AG04450 (cell line): ENCODE measurements around the gene HSPB6. TPM values are rescaled to one million over a fixed set of nuclear protein-coding genes. Genes with fewer than 3 reads are reported as not detected.

Experiments used
- CTCF ChIA-PET: fragments of 300-600, 350-600 bp; formaldehyde crosslinking; extraction: SDS; loops from one replicate; lab custom pipeline; 2022; ENCODE audit warnings: antibody characterized with exemption, inconsistent platforms; lab: Charles Lee
- POLR2A ChIA-PET: fragments of 350-600 bp; formaldehyde crosslinking; extraction: SDS; loops from one replicate; lab custom pipeline; 2021; ENCODE audit warnings: antibody characterized with exemption, inconsistent platforms; lab: Yijun Ruan, JAX
- DNase-seq: peaks from one replicate; pipeline ENCODE4 v3.0.0-alpha.2; 2011; ENCODE audit warnings: low read depth, low spot score
- H3K27ac ChIP-seq: one replicate; pipeline ENCODE4 v1.5.1; 2012; ENCODE audit warnings: low read depth, low read length, control low read depth
- H3K27me3 ChIP-seq: one replicate; pipeline ENCODE4 v1.6.0; 2012; ENCODE audit warnings: low read length; ENCODE audit not compliant: control insufficient read depth, insufficient read depth
- H3K4me3 ChIP-seq: 2 replicates; pipeline ENCODE4 v1.5.1; 2011; ENCODE audit warnings: mild to moderate bottlenecking, low read depth, low read length, control low read depth
- H3K9me3 ChIP-seq: 2 replicates; pipeline ENCODE4 v1.5.1; 2012; ENCODE audit warnings: low read length; ENCODE audit not compliant: control insufficient read depth, insufficient read depth
- polyA plus RNA-seq: library from polyadenylated mRNA; depleted of rRNA; stranded (reverse); fragments of >200 nt; gene quantifications from 2 replicates; pipeline ENCODE4 v1.2.3, GENCODE V29; 2011
- TF ChIP-seq, protein P1 (sequence below): IDR thresholded peaks from 2 replicates; pipeline ENCODE4 v1.5.1; 2011; ENCODE audit warnings: low read depth, low read length, control low read depth, inconsistent platforms

Gene HSPB6
- polyA plus RNA-seq, 1 experiment, result 31.7 TPM

DNA sequence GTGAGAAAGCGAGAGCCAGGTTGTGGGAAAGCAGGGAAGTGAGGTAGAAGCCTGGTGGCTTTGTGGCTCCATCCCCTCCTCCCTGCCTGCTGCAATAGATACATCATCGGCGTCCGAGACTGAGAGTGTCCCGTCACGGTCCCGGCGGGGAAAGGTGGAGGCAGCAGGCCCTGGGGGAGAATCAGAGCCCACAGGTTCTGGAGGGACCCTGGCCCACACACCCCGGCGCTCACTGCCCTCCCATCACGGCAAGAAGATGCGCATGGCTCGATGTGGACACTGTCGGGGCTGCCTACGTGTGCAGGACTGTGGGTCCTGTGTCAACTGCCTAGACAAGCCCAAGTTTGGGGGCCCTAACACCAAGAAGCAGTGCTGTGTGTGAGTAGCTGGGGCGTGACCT is 33.9 kb downstream of the HSPB6 start:
- CTCF ChIA-PET, result interaction anchor here (0.6 kb wide), 1 partner anchor 20 kb away, joined by 8 read pairs; no protein-coding TSS in a partner anchor

GRCh38 chr19:35722461-35722860 is 34.4 kb downstream of the HSPB6 start:
- CTCF ChIA-PET, result interaction anchor here (0.6 kb wide), 1 partner anchor 21 kb away, joined by 8 read pairs; no protein-coding TSS in a partner anchor
- no peaks in the 10 kb centered on the region for H3K27me3 ChIP-seq
- no peak overlapping the region for H3K4me3 ChIP-seq
- DNase-seq, result no peak
- POLR2A ChIA-PET, result no interaction called here
- TF ChIP-seq, protein P1, sequence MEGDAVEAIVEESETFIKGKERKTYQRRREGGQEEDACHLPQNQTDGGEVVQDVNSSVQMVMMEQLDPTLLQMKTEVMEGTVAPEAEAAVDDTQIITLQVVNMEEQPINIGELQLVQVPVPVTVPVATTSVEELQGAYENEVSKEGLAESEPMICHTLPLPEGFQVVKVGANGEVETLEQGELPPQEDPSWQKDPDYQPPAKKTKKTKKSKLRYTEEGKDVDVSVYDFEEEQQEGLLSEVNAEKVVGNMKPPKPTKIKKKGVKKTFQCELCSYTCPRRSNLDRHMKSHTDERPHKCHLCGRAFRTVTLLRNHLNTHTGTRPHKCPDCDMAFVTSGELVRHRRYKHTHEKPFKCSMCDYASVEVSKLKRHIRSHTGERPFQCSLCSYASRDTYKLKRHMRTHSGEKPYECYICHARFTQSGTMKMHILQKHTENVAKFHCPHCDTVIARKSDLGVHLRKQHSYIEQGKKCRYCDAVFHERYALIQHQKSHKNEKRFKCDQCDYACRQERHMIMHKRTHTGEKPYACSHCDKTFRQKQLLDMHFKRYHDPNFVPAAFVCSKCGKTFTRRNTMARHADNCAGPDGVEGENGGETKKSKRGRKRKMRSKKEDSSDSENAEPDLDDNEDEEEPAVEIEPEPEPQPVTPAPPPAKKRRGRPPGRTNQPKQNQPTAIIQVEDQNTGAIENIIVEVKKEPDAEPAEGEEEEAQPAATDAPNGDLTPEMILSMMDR, result no peak
- H3K9me3 ChIP-seq, result no peaks in the 10 kb centered on the region; the same call in 1 of the 2 replicates
- no peak overlapping the region for H3K27ac ChIP-seq

More for the DNA sequence above, 33.9 kb downstream of the HSPB6 start:
- no peak overlapping the region for H3K4me3 ChIP-seq
- POLR2A ChIA-PET, result no interaction called here
- no peak overlapping the region for H3K27ac ChIP-seq
- H3K9me3 ChIP-seq, result no peaks in the 10 kb centered on the region; the same call in 1 of the 2 replicates
- no peak for DNase-seq
- TF ChIP-seq, protein P1, result no peak
- H3K27me3 ChIP-seq, result no peaks in the 10 kb centered on the region

- CTCF ChIA-PET, result no interaction called here
Measured at GRCh38 chr19:35721374-35721773, 35.5 kb downstream of the HSPB6 start.

DNA sequence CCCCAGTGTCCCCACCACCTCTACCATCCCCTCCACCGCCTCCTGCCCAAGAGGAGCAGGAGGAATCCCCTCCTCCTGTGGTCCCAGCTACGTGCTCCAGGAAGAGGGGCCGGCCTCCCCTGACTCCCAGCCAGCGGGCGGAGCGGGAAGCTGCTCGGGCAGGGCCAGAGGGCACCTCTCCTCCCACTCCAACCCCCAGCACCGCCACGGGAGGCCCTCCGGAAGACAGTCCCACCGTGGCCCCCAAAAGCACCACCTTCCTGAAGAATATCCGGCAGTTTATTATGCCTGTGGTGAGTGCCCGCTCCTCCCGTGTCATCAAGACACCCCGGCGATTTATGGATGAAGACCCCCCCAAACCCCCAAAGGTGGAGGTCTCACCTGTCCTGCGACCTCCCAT is 36.2 kb downstream of the HSPB6 start:
- CTCF ChIA-PET, result no interaction called here
- DNase-seq, result no peak

More at GRCh38 chr19:35721374-35721773, 35.5 kb downstream of the HSPB6 start:
- no peaks in the 10 kb centered on the region; the same call in 1 of the 2 replicates for H3K9me3 ChIP-seq
- no peaks in the 10 kb centered on the region for H3K27me3 ChIP-seq
- no peak overlapping the region for H3K4me3 ChIP-seq
- TF ChIP-seq, protein P1, result no peak
- H3K27ac ChIP-seq, result no peak overlapping the region
- no peak for DNase-seq
- POLR2A ChIA-PET, result no interaction called here

DNA sequence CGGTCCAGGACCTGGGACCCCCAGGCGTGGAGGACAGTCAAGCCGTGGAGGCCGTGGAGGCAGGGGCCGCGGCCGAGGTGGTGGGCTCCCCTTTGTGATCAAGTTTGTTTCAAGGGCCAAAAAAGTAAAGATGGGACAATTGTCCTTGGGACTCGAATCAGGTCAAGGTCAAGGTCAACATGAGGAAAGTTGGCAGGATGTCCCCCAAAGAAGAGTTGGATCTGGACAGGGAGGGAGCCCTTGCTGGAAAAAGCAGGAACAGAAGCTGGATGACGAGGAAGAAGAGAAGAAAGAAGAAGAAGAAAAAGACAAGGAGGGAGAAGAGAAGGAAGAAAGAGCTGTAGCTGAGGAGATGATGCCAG is 36.7 kb downstream of the HSPB6 start:
- CTCF ChIA-PET, result interaction anchor here (1.1 kb wide), 1 partner anchor 25 kb away, joined by 3 read pairs; the partner anchor contains the start of genes PSENEN and U2AF1L4
- Histone ChIP-seq H3K27me3 (no peaks in the 10 kb centered on the region), H3K4me3 (no peak overlapping the region), H3K27ac (no peak overlapping the region), H3K9me3 (no peaks in the 10 kb centered on the region; the same call in 1 of the 2 replicates)
- TF ChIP-seq, protein P1, result no peak
- POLR2A ChIA-PET, result no interaction called here
- DNase-seq, result no peak

More for the DNA sequence above, 36.2 kb downstream of the HSPB6 start:
- H3K27ac ChIP-seq, result no peak overlapping the region
- no peak overlapping the region for H3K4me3 ChIP-seq
- no peaks in the 10 kb centered on the region; the same call in 1 of the 2 replicates for H3K9me3 ChIP-seq
- no peaks in the 10 kb centered on the region for H3K27me3 ChIP-seq
- POLR2A ChIA-PET, result no interaction called here
- TF ChIP-seq, protein P1, result no peak
